Esophagus muscularis mucosa (tissue), 4 donors: Measurements from ENCODE around the gene KCTD5.
"Not testable (repeated sequence)": the region's sequence is repeated elsewhere in the genome, so short reads cannot be mapped to it uniquely, and the experiment has no call there.

Experiments used
- CTCF ChIP-seq, 3 experiments: fragments of 200-600 bp in 2 of 3; fragments of 450-650 bp in 1 of 3; sonication (generic) in 2 of 3; IDR thresholded peaks; one replicate each; pipeline ENCODE4 v1.5.1; 2017 to 2019; ENCODE audit warnings: antibody characterized with exemption in 3 of 3, mild to moderate bottlenecking in 2 of 3, moderate library complexity in 1 of 3
- EP300 ChIP-seq: sonication (generic); formaldehyde crosslinking; IDR thresholded peaks from one replicate; pipeline ENCODE4 v1.6.1; 2017; ENCODE audit warnings: antibody characterized with exemption
- POLR2AphosphoS5 ChIP-seq, 2 donors: sonication (generic); formaldehyde crosslinking; IDR thresholded peaks; one replicate each; pipeline ENCODE4 v1.6.1; 2017; ENCODE audit warnings: antibody characterized with exemption in 2 of 2

GRCh38 chr16:2721634-2722173, 39.4 kb downstream of the KCTD5 start:
- not testable (repeated sequence) for TF ChIP-seq CTCF (IDR thresholded peaks at IDR 0.05); EP300; POLR2AphosphoS5 (IDR thresholded peaks at IDR 0.05)
